ENCODE measurements around the gene CRYBB3. TPM values are rescaled to one million over a fixed set of nuclear protein-coding genes. Genes with fewer than 3 reads are reported as not detected.

CRYBB3 gene
- total and polyA plus RNA-seq, 3 donors from 2014 or later = 0.63 to 0.67 TPM; not detected in 1

- DNase-seq = no peak
- TF ChIP-seq POLR2A (IDR thresholded peaks at IDR 0.05) (no peak), CTCF (IDR thresholded peaks at IDR 0.05) (no peak)
- intact Hi-C loops (cut with DNase I; ENCODE audit: low total_unique reads) = no loop called here
- Histone ChIP-seq H3K4me3 (no peak overlapping the region), H3K27ac (no peak overlapping the region), H3K27me3 (no peaks in the 10 kb centered on the region), H3K9me3 (no peaks in the 10 kb centered on the region), H3K4me1 (no peaks in the 10 kb centered on the region), H3K36me3 (ENCODE audit: low read depth, missing control alignments) (no peaks in the 10 kb centered on the region)
- WGBS, 2 donors = 81 to 85% methylated on average over 7 to 10 of the region's 10 CpGs
Measured at GRCh38 chr22:25159028-25159427, 40.6 kb upstream of the CRYBB3 start.

GRCh38 chr22:25160120-25160996 is 39.3 kb upstream of the CRYBB3 start:
- intact Hi-C loops (cut with DNase I; ENCODE audit: low total_unique reads) = no loop called here
- Histone ChIP-seq H3K27me3 (no peaks in the 10 kb centered on the region), H3K36me3 (ENCODE audit: low read depth, missing control alignments) (no peaks in the 10 kb centered on the region), H3K4me1 (no peaks in the 10 kb centered on the region), H3K4me3 (no peak overlapping the region), H3K9me3 (no peaks in the 10 kb centered on the region), H3K27ac (no peak overlapping the region)
- DNase-seq = no peak
- TF ChIP-seq CTCF (IDR thresholded peaks at IDR 0.05) (no peak), POLR2A (IDR thresholded peaks at IDR 0.05) (no peak)
- 93% methylated on average over 11 of the region's 11 CpGs for WGBS, 2 donors

- no peak for TF ChIP-seq CTCF (IDR thresholded peaks at IDR 0.05)
- TF ChIP-seq POLR2A (IDR thresholded peaks at IDR 0.05) = no peak
- no peaks in the 10 kb centered on the region for H3K9me3 ChIP-seq
- no peak for DNase-seq
- no peaks in the 10 kb centered on the region for H3K27me3 ChIP-seq
- H3K36me3 ChIP-seq (ENCODE audit: low read depth, missing control alignments) = no peaks in the 10 kb centered on the region
- H3K4me1 ChIP-seq = no peaks in the 10 kb centered on the region
- H3K4me3 ChIP-seq = no peak overlapping the region
- WGBS, 2 donors = 80 to 84% methylated on average over 14 of the region's 14 CpGs
- intact Hi-C loops (cut with DNase I; ENCODE audit: low total_unique reads) = no loop called here
- H3K27ac ChIP-seq = no peak overlapping the region
Measured at GRCh38 chr22:25161017-25161915, 38.4 kb upstream of the CRYBB3 start.

GRCh38 chr22:25161916-25162530 is 37.6 kb upstream of the CRYBB3 start:
- DNase-seq = no peak
- WGBS, 2 donors = 94% methylated on average over 6 of the region's 6 CpGs
- H3K27me3 ChIP-seq = no peaks in the 10 kb centered on the region
- H3K36me3 ChIP-seq (ENCODE audit: low read depth, missing control alignments) = no peaks in the 10 kb centered on the region
- intact Hi-C loops (cut with DNase I; ENCODE audit: low total_unique reads) = no loop called here
- TF ChIP-seq POLR2A (IDR thresholded peaks at IDR 0.05) (no peak), CTCF (IDR thresholded peaks at IDR 0.05) (no peak)
- H3K4me1 ChIP-seq = no peaks in the 10 kb centered on the region
- H3K27ac ChIP-seq = no peak overlapping the region
- H3K4me3 ChIP-seq = no peak overlapping the region
- no peaks in the 10 kb centered on the region for H3K9me3 ChIP-seq

Measured in testis (tissue), 3 donors.